Esophagus muscularis mucosa (tissue), 3 donors: ENCODE results near the gene RNF141.

Experiments used
- CTCF ChIP-seq, 3 experiments: fragments of 200-600 bp in 2 of 3; fragments of 450-650 bp in 1 of 3; sonication (generic) in 2 of 3; IDR thresholded peaks; one replicate each; pipeline ENCODE4 v1.5.1; 2017 to 2019; ENCODE audit warnings: antibody characterized with exemption in 3 of 3, mild to moderate bottlenecking in 2 of 3, moderate library complexity in 1 of 3
- POLR2AphosphoS5 ChIP-seq, 2 donors: sonication (generic); formaldehyde crosslinking; IDR thresholded peaks; one replicate each; pipeline ENCODE4 v1.6.1; 2017; ENCODE audit warnings: antibody characterized with exemption in 2 of 2

GRCh38 chr11:10477690-10478046, 63.3 kb downstream of the RNF141 start:
- TF ChIP-seq POLR2AphosphoS5 (IDR thresholded peaks at IDR 0.05) (no peak), CTCF (IDR thresholded peaks at IDR 0.05) (no peak)
